AG08395 (cell line): ENCODE data around the gene WRAP73.

Source experiments
- DNase-seq: peaks from one replicate; pipeline ENCODE4 v3.0.0; 2012; ENCODE audit warnings: mixed read lengths, low spot score

The WRAP73 gene

GRCh38 chr1:3681898-3682806 is 32.2 kb upstream of the WRAP73 start:
- DNase-seq = no peak

- no peak for DNase-seq
These were observed 31.5 kb upstream of the WRAP73 start for GRCh38 chr1:3681231-3681897.

- no peak for DNase-seq
These were observed 30.8 kb upstream of the WRAP73 start for GRCh38 chr1:3680488-3681230.

- DNase-seq = no peak
These were observed 30.0 kb upstream of the WRAP73 start for GRCh38 chr1:3679799-3680453.

- no peak for DNase-seq
These were observed 29.2 kb upstream of the WRAP73 start for GRCh38 chr1:3679098-3679555.

- DNase-seq = no peak
These were observed 28.6 kb upstream of the WRAP73 start for GRCh38 chr1:3678361-3679097.

- DNase-seq = no peak
These were observed 27.6 kb upstream of the WRAP73 start for GRCh38 chr1:3677484-3677883.

- DNase-seq = no peak
These were observed 26.9 kb upstream of the WRAP73 start for GRCh38 chr1:3676581-3677470.

- no peak for DNase-seq
These were observed 25.5 kb upstream of the WRAP73 start for GRCh38 chr1:3675436-3675835.

GRCh38 chr1:3674100-3675094 is 24.5 kb upstream of the WRAP73 start:
- DNase-seq = no peak

GRCh38 chr1:3673381-3674099 is 23.6 kb upstream of the WRAP73 start:
- no peak for DNase-seq

- DNase-seq = no peak
These were observed 23.1 kb upstream of the WRAP73 start for GRCh38 chr1:3672971-3673361.

- DNase-seq = no peak
These were observed 22.5 kb upstream of the WRAP73 start for GRCh38 chr1:3672231-3672970.

GRCh38 chr1:3671371-3672180 is 21.7 kb upstream of the WRAP73 start:
- no peak for DNase-seq

GRCh38 chr1:3670823-3671265 is 20.9 kb upstream of the WRAP73 start:
- DNase-seq = no peak

- no peak for DNase-seq
These were observed 20.1 kb upstream of the WRAP73 start for GRCh38 chr1:3669971-3670431.

GRCh38 chr1:3669421-3669821 is 19.5 kb upstream of the WRAP73 start:
- DNase-seq = no peak
